HepG2 (cell line): ENCODE results near the gene VIT. TPM values are rescaled to one million over a fixed set of nuclear protein-coding genes. Genes with fewer than 3 reads are reported as not detected.

Experiments used
- ATAC-seq: fragments of 200-7000 bp; cut with Tn5 transposase; 3 replicates; pipeline ENCODE4 v1.9.1; 2020; ENCODE audit warnings: mild to moderate bottlenecking, moderate library complexity
- BruUV-seq: library from RNA; stranded (reverse); fragments of 400-500 nt; replicated peaks from 2 replicates; lab custom pipeline; 2021; lab: Mats Ljungman, UMichigan
- CTCF ChIA-PET: fragments of 300-600 bp; formaldehyde crosslinking; extraction: SDS; loops from one replicate; lab custom pipeline; 2021; ENCODE audit warnings: low total read pairs, inconsistent platforms, low intra/inter-chr PET ratio; lab: Yijun Ruan, JAX
- POLR2A ChIA-PET: fragments of 350-600 bp; sonication (Branson Sonifier 250); formaldehyde crosslinking; loops from one replicate; lab custom pipeline; 2020; ENCODE audit warnings: antibody characterized with exemption, inconsistent platforms; lab: Yijun Ruan, JAX
- DNase-seq: peaks from one replicate; pipeline ENCODE4 v3.0.0-alpha.2; 2015; ENCODE audit warnings: low spot score
- FAIRE-seq: peaks from 3 replicates; lab custom pipeline; 2011; peaks lifted over from hg19 to GRCh38; lab: Jason Lieb, UNC
- H2AFZ ChIP-seq: one replicate; pipeline ENCODE4 v1.6.1; 2011; ENCODE audit warnings: low read length, inconsistent platforms
- H3K27ac ChIP-seq: fragments of 300-600 bp; 3 replicates; pipeline ENCODE4 v1.8.0; 2011; ENCODE audit warnings: mixed run types, mild to moderate bottlenecking, mixed read lengths, low read length, inconsistent platforms; ENCODE audit not compliant: insufficient read depth; ENCODE audit errors: extremely low read length
- H3K27me3 ChIP-seq, 2 experiments: fragments of 200-600 bp in 1 of 2; 2 replicates in 1 of 2; 3 replicates in 1 of 2; pipeline versions ENCODE4 v1.6.0 to v1.8.0; 2011; ENCODE audit warnings: low read length in 2 of 2, mild to moderate bottlenecking in 2 of 2, moderate library complexity in 2 of 2, inconsistent platforms in 1 of 2; ENCODE audit not compliant: insufficient read depth in 2 of 2, control insufficient read depth in 1 of 2
- H3K36me3 ChIP-seq, 2 experiments: fragments of 200-600 bp in 1 of 2; replicated peaks in 1 of 2; 2 replicates in 1 of 2; 3 replicates in 1 of 2; pipeline versions ENCODE4 v1.5.1 to v1.8.0; 2011; ENCODE audit warnings: low read length in 2 of 2, inconsistent platforms in 1 of 2; ENCODE audit not compliant: insufficient read depth in 2 of 2, control insufficient read depth in 1 of 2
- H3K4me1 ChIP-seq: 2 replicates; pipeline ENCODE4 v1.5.1; 2012; ENCODE audit warnings: low read length, inconsistent platforms; ENCODE audit not compliant: insufficient read depth
- H3K4me2 ChIP-seq: 2 replicates; pipeline ENCODE4 v1.6.0; 2011; ENCODE audit warnings: low read depth, low read length, inconsistent platforms
- H3K4me3 ChIP-seq, 3 experiments: fragments of 200-600 bp in 1 of 3; sonication (generic), shearing (Covaris generic) in 1 of 3; replicated peaks in 1 of 3; 2 replicates each; pipeline ENCODE4 v1.5.1; 2011 to 2016; ENCODE audit warnings: low read length in 3 of 3, inconsistent platforms in 2 of 3, low read depth in 2 of 3, mild to moderate bottlenecking in 2 of 3, control low read depth in 1 of 3, mixed read lengths in 1 of 3; ENCODE audit not compliant: insufficient read depth in 1 of 3
- H3K79me2 ChIP-seq: one replicate; pipeline ENCODE4 v1.6.1; 2011; ENCODE audit warnings: low read length, inconsistent platforms; ENCODE audit not compliant: insufficient read depth
- H3K9ac ChIP-seq: 2 replicates; pipeline ENCODE4 v1.6.0; 2011; ENCODE audit warnings: mild to moderate bottlenecking, low read depth, low read length, inconsistent platforms; ENCODE audit not compliant: insufficient read depth
- H3K9me3 ChIP-seq: 2 replicates; pipeline ENCODE4 v1.5.1; 2012; ENCODE audit warnings: mild to moderate bottlenecking, low read length
- H4K20me1 ChIP-seq: 2 replicates; pipeline ENCODE4 v1.6.0; 2011; ENCODE audit warnings: inconsistent platforms, mild to moderate bottlenecking, low read length, moderate library complexity; ENCODE audit not compliant: insufficient read depth
- ARID5B ChIP-seq: IDR thresholded peaks from 2 replicates; pipeline ENCODE4 v1.4.0; 2020; ENCODE audit warnings: mild to moderate bottlenecking, missing genetic modification reagents
- STAG1 ChIP-seq: sonication (generic); formaldehyde crosslinking; IDR thresholded peaks from 2 replicates; pipeline ENCODE4 v1.4.0; 2020; ENCODE audit warnings: missing genetic modification reagents
- ZNF3 ChIP-seq: IDR thresholded peaks from 2 replicates; pipeline ENCODE4 v1.7.0; 2017; ENCODE audit warnings: inconsistent platforms
- ZNF691 ChIP-seq: sonication (generic); formaldehyde crosslinking; IDR thresholded peaks from 2 replicates; pipeline ENCODE4 v1.4.0; 2020; ENCODE audit warnings: missing genetic modification reagents, low read depth, mild to moderate bottlenecking, borderline replicate concordance
- ZNF792 ChIP-seq: IDR thresholded peaks from 2 replicates; pipeline ENCODE4 v1.6.1; 2016
- WGBS: methylation state at CpG from one replicate; pipeline ENCODE4 v1.1.6; 2017; ENCODE audit warnings: low lambda C conversion rate; 5-methylcytosine and 5-hydroxymethylcytosine counted together
- in situ Hi-C: cut with HindIII; loops from 2 replicates; pipeline ENCODE4 v1.10.0; 2017; ENCODE audit warnings: low pct_unique_long_range_greater_than_20kb; ENCODE audit not compliant: extremely low pct_ligation_motif_present
- intact Hi-C: fragments of 100-400 bp; cut with micrococcal nuclease; formaldehyde crosslinking; loops from one replicate; pipeline ENCODE4 v1.10.0; 2022; ENCODE audit not compliant: unreplicated experiment
- polyA plus RNA-seq, 8 experiments: library from polyadenylated mRNA; depleted of rRNA in 3 of 8; stranded (reverse) in 7 of 8; unstranded in 1 of 8; fragments of >200 nt; fragmentation: Illumina TruSeq in 4 of 8; extraction: Trizol in 4 of 8; gene quantifications; 2 replicates each; pipeline versions ENCODE4 v1.2.1 to v1.2.3, GENCODE V29; 2011 to 2016; ENCODE audit warnings: low read depth in 4 of 8, missing spikeins in 1 of 8, mixed read lengths in 1 of 8; ENCODE audit not compliant: insufficient read depth in 1 of 8
- total RNA-seq, 5 experiments: library from RNA; depleted of rRNA; stranded (reverse); fragments of >200 nt; fragmentation: Illumina TruSeq; extraction: Trizol; gene quantifications; 2 replicates each; pipeline ENCODE4 v1.2.3, GENCODE V29; 2016; ENCODE audit warnings: low read depth in 1 of 5

VIT gene
- total and polyA plus RNA-seq, 2 of the 13 experiments (the other 11 are each of a cell fraction or from before 2014, with no cell fraction given) = not detected

GRCh38 chr2:36783246-36783645 is 86.7 kb downstream of the VIT start:
- intact Hi-C loops = no loop called here
- no TSS peak for BruUV-seq
- ATAC-seq (no peak), DNase-seq (no peak), FAIRE-seq (no peak)
- TF ChIP-seq ZNF691 (CRISPR knock-in tag) = no peak
- no peak overlapping the region for H3K9ac ChIP-seq
- ChIA-PET CTCF (no interaction called here), POLR2A (no interaction called here)
- no peaks in the 10 kb centered on the region for H3K4me1 ChIP-seq
- no peak overlapping the region for H3K27ac ChIP-seq
- H3K79me2 ChIP-seq = no peaks in the 10 kb centered on the region
- WGBS = 5% methylated on average over 2 of the region's 2 CpGs
- in situ Hi-C loops = loop anchor here (10.0 to 25.0 kb wide), 2 partner anchors 242 to 1104 kb away; no protein-coding TSS in a partner anchor
- no peaks in the 10 kb centered on the region for H3K9me3 ChIP-seq
- peaks cover 3 to 48% of the 10 kb centered on the region in 2 experiments; a peak in 4 of 5 replicates for H3K27me3 ChIP-seq
- H2AFZ ChIP-seq = no peak overlapping the region
- no peaks in the 10 kb centered on the region for H3K36me3 ChIP-seq
- H3K4me3 ChIP-seq = no peak overlapping the region
- H3K4me2 ChIP-seq = no peak overlapping the region
- H4K20me1 ChIP-seq = no peaks in the 10 kb centered on the region

GRCh38 chr2:36785179-36785795 is 88.8 kb downstream of the VIT start:
- Histone ChIP-seq H4K20me1 (no peaks in the 10 kb centered on the region), H3K4me2 (no peak overlapping the region), H3K9ac (no peak overlapping the region), H2AFZ (no peak overlapping the region), H3K27ac (no peak overlapping the region), H3K4me3 (no peak overlapping the region), H3K36me3 (no peaks in the 10 kb centered on the region), H3K27me3 (peaks cover 4 to 64% of the 10 kb centered on the region in 2 experiments), H3K79me2 (no peaks in the 10 kb centered on the region), H3K9me3 (no peaks in the 10 kb centered on the region), H3K4me1 (no peaks in the 10 kb centered on the region)
- BruUV-seq = no TSS peak
- in situ Hi-C loops (loop anchor here (10.0 to 25.0 kb wide), 2 partner anchors 240 to 1102 kb away; no protein-coding TSS in a partner anchor), intact Hi-C loops (loop anchor here (2.0 kb wide), 1 partner anchor 134 kb away; no protein-coding TSS in a partner anchor)
- 9% methylated on average over 5 of the region's 5 CpGs for WGBS
- CTCF ChIA-PET = interaction anchor here (1.3 kb wide), 1 partner anchor 812 kb away, joined by 3 read pairs; no protein-coding TSS in a partner anchor
- POLR2A ChIA-PET = no interaction called here
- peak; percentile 65 for DNase-seq
- ATAC-seq = peak; percentile 88
- FAIRE-seq = peak; percentile 97
- TF ChIP-seq ZNF3 (CRISPR knock-in tag) (no peak), STAG1 (CRISPR knock-in tag) (peak; percentile 76), ZNF792 (CRISPR knock-in tag) (0 out of 2 replicates have a peak, but pooled peaks have one; percentile 36), ARID5B (CRISPR knock-in tag) (0 out of 2 replicates have a peak, but pooled peaks have one; percentile 8)
